H9 (cell line): Measurements from ENCODE around the gene USP26. TPM values are rescaled to one million over a fixed set of nuclear protein-coding genes. Genes with fewer than 3 reads are reported as not detected.

Experiments
- DNase-seq: peaks from one replicate; pipeline ENCODE4 v3.0.0-alpha.2; 2017
- H2AFZ ChIP-seq: one replicate; pipeline ENCODE4 v1.6.1; 2013; ENCODE audit warnings: mild to moderate bottlenecking, low read length, control low read depth, moderate library complexity
- H2AK5ac ChIP-seq: 2 replicates; pipeline ENCODE4 v1.6.1; 2013; ENCODE audit warnings: low read length, control low read depth, mixed read lengths; ENCODE audit not compliant: insufficient read length
- H2BK120ac ChIP-seq: one replicate; pipeline ENCODE4 v1.6.1; 2013; ENCODE audit warnings: low read depth, mild to moderate bottlenecking, low read length, control low read depth, inconsistent platforms; ENCODE audit not compliant: poor library complexity, severe bottlenecking
- H2BK12ac ChIP-seq: 2 replicates; pipeline ENCODE4 v1.6.1; 2013; ENCODE audit warnings: low read length, control low read depth, mixed read lengths, low read depth; ENCODE audit not compliant: insufficient read length
- H2BK15ac ChIP-seq: 2 replicates; pipeline ENCODE4 v1.6.1; 2013; ENCODE audit warnings: low read depth, low read length, control low read depth
- H2BK20ac ChIP-seq: one replicate; pipeline ENCODE4 v1.6.1; 2013; ENCODE audit warnings: low read depth, mild to moderate bottlenecking, low read length, control low read depth, inconsistent platforms; ENCODE audit not compliant: poor library complexity, severe bottlenecking
- H2BK5ac ChIP-seq: 2 replicates; pipeline ENCODE4 v1.6.1; 2013; ENCODE audit warnings: low read length, control low read depth, mixed read lengths; ENCODE audit not compliant: insufficient read length
- H3K14ac ChIP-seq: 2 replicates; pipeline ENCODE4 v1.6.1; 2013; ENCODE audit warnings: low read length, control low read depth; ENCODE audit not compliant: insufficient read depth
- H3K18ac ChIP-seq: 2 replicates; pipeline ENCODE4 v1.6.1; 2013; ENCODE audit warnings: low read depth, mild to moderate bottlenecking, mixed read lengths, low read length, control low read depth; ENCODE audit not compliant: insufficient read length
- H3K23ac ChIP-seq: 2 replicates; pipeline ENCODE4 v1.6.1; 2013; ENCODE audit warnings: low read length, control low read depth, mixed read lengths, low read depth; ENCODE audit not compliant: insufficient read length
- H3K23me2 ChIP-seq: 2 replicates; pipeline ENCODE4 v1.6.1; 2013; ENCODE audit warnings: low read depth, mild to moderate bottlenecking, mixed read lengths, low read length, control low read depth; ENCODE audit not compliant: insufficient read length, poor library complexity, severe bottlenecking
- H3K27ac ChIP-seq: 2 replicates; pipeline ENCODE4 v1.5.1; 2013; ENCODE audit warnings: low read length, control low read depth, mixed read lengths, low read depth; ENCODE audit not compliant: insufficient read length
- H3K27me3 ChIP-seq: 2 replicates; pipeline ENCODE4 v1.6.1; 2013; ENCODE audit warnings: low read length, control low read depth, inconsistent platforms; ENCODE audit not compliant: insufficient read depth
- H3K4ac ChIP-seq: 2 replicates; pipeline ENCODE4 v1.6.1; 2013; ENCODE audit warnings: low read depth, mild to moderate bottlenecking, control low read depth, inconsistent platforms, low read length, moderate library complexity
- H3K4me1 ChIP-seq: 2 replicates; pipeline ENCODE4 v1.6.1; 2013; ENCODE audit warnings: low read length, control low read depth, inconsistent platforms; ENCODE audit not compliant: insufficient read depth
- H3K4me2 ChIP-seq: 2 replicates; pipeline ENCODE4 v1.6.1; 2013; ENCODE audit warnings: low read length, control low read depth, mixed read lengths; ENCODE audit not compliant: insufficient read length, insufficient read depth
- H3K56ac ChIP-seq: 2 replicates; pipeline ENCODE4 v1.6.1; 2013; ENCODE audit warnings: low read depth, mild to moderate bottlenecking, mixed read lengths, low read length, control low read depth; ENCODE audit not compliant: insufficient read length
- H3K79me1 ChIP-seq: 2 replicates; pipeline ENCODE4 v1.6.1; 2013; ENCODE audit warnings: low read depth, mild to moderate bottlenecking, moderate library complexity, low read length, control low read depth, inconsistent platforms; ENCODE audit not compliant: insufficient read depth, poor library complexity, severe bottlenecking
- H3K79me2 ChIP-seq: 2 replicates; pipeline ENCODE4 v1.6.1; 2013; ENCODE audit warnings: low read length, control low read depth, inconsistent platforms; ENCODE audit not compliant: insufficient read depth
- H3K9ac ChIP-seq: 2 replicates; pipeline ENCODE4 v1.6.1; 2013; ENCODE audit warnings: low read length, control low read depth, mixed read lengths; ENCODE audit not compliant: insufficient read length; ENCODE audit errors: extremely low read depth
- H3K9me3 ChIP-seq: one replicate; pipeline ENCODE4 v1.6.1; 2013; ENCODE audit warnings: low read depth, low read length, inconsistent platforms; ENCODE audit not compliant: control insufficient read depth
- H3T11ph ChIP-seq: one replicate; pipeline ENCODE4 v1.6.1; 2013; ENCODE audit warnings: mild to moderate bottlenecking, low read length, control low read depth, inconsistent platforms
- H4K20me1 ChIP-seq: one replicate; pipeline ENCODE4 v1.6.1; 2013; ENCODE audit not compliant: control insufficient read depth, insufficient read length, insufficient read depth
- H4K5ac ChIP-seq: 2 replicates; pipeline ENCODE4 v1.6.1; 2013; ENCODE audit warnings: low read depth, mild to moderate bottlenecking, mixed read lengths, low read length, control low read depth; ENCODE audit not compliant: insufficient read length
- H4K8ac ChIP-seq: replicated peaks from 2 replicates; pipeline ENCODE4 v1.6.1; 2013; ENCODE audit warnings: low read length, control low read depth, mixed read lengths, low read depth; ENCODE audit not compliant: insufficient read length
- H4K91ac ChIP-seq: 2 replicates; pipeline ENCODE4 v1.6.1; 2013; ENCODE audit warnings: low read depth, mild to moderate bottlenecking, moderate library complexity, mixed read lengths, low read length, control low read depth; ENCODE audit not compliant: insufficient read length
- H3K27ac Mint-ChIP-seq, 3 experiments: 2 replicates in 2 of 3; 3 replicates in 1 of 3; pipeline ENCODE4 v1.8.0; 2020 to 2021; ENCODE audit warnings: mixed read lengths in 3 of 3, mild to moderate bottlenecking in 1 of 3, moderate library complexity in 1 of 3
- H3K27me3 Mint-ChIP-seq: 2 replicates; pipeline ENCODE4 v1.8.0; 2021; ENCODE audit warnings: low read depth, mild to moderate bottlenecking, moderate library complexity, mixed read lengths
- H3K36me3 Mint-ChIP-seq, 3 experiments: 2 replicates in 2 of 3; 3 replicates in 1 of 3; pipeline ENCODE4 v1.8.0; 2020 to 2021; ENCODE audit warnings: low read depth in 3 of 3, mixed read lengths in 3 of 3; ENCODE audit not compliant: insufficient read depth in 1 of 3
- H3K4me1 Mint-ChIP-seq, 2 experiments: 2 replicates each; pipeline ENCODE4 v1.8.0; 2020; ENCODE audit warnings: mixed read lengths in 2 of 2
- H3K4me3 Mint-ChIP-seq, 2 experiments: 2 replicates in 1 of 2; 3 replicates in 1 of 2; pipeline ENCODE4 v1.8.0; 2020 to 2021; ENCODE audit warnings: mild to moderate bottlenecking in 2 of 2, mixed read lengths in 2 of 2, moderate library complexity in 1 of 2
- H3K9me3 Mint-ChIP-seq, 2 experiments: 2 replicates in 1 of 2; 3 replicates in 1 of 2; pipeline ENCODE4 v1.8.0; 2020; ENCODE audit warnings: mild to moderate bottlenecking in 2 of 2, mixed read lengths in 2 of 2, moderate library complexity in 1 of 2
- CTCF ChIP-seq: fragments of 200-600 bp; sonication (generic); conservative IDR thresholded peaks from 3 replicates; pipeline ENCODE4 v1.8.0; 2021; ENCODE audit warnings: antibody characterized with exemption, mild to moderate bottlenecking
- WGBS: extraction: QIAGEN DNeasy Blood & Tissue Kit; methylation state at CpG from one replicate; pipeline ENCODE4 v1.1.7; 2013; ENCODE audit warnings: missing lambda C conversion rate, low lambda C conversion rate, mixed read lengths; ENCODE audit not compliant: insufficient read length; ENCODE audit errors: extremely low coverage; 5-methylcytosine and 5-hydroxymethylcytosine counted together
- total RNA-seq: library from RNA; stranded (reverse); gene quantifications from 2 replicates; pipeline ENCODE4 v1.2.1, GENCODE V29; 2021

USP26 gene
- total RNA-seq, 1 experiment from 2014 or later = not detected

- H3K4me3 Mint-ChIP-seq = no peak overlapping the region
- Histone ChIP-seq H4K91ac (no peak overlapping the region), H3K4me2 (no peak overlapping the region), H3K79me1 (no peaks in the 10 kb centered on the region), H3K9ac (no peak overlapping the region), H3K14ac (no peak overlapping the region), H2BK20ac (no peak overlapping the region), H2AFZ (no peak overlapping the region), H2BK120ac (no peak overlapping the region), H3K9me3 (no peaks in the 10 kb centered on the region), H3K27me3 (no peaks in the 10 kb centered on the region), H4K8ac (no peak overlapping the region), H3K23ac (no peak overlapping the region), H4K5ac (no peak overlapping the region), H3K79me2 (no peaks in the 10 kb centered on the region), H3K23me2 (no peaks in the 10 kb centered on the region), H2AK5ac (no peak overlapping the region), H2BK15ac (no peak overlapping the region), H3K18ac (no peak overlapping the region), H2BK12ac (no peak overlapping the region), H3K27ac (no peak overlapping the region), H2BK5ac (no peak overlapping the region), H3T11ph (no peak overlapping the region), H3K4ac (no peak overlapping the region), H3K56ac (no peak overlapping the region), H3K4me1 (no peaks in the 10 kb centered on the region), H4K20me1 (no peaks in the 10 kb centered on the region)
- no peak overlapping the region for H3K27ac Mint-ChIP-seq
- no peaks in the 10 kb centered on the region; the same call in 1 of the 2 replicates for H3K27me3 Mint-ChIP-seq
- no peaks in the 10 kb centered on the region for H3K4me1 Mint-ChIP-seq
- no peaks in the 10 kb centered on the region for H3K36me3 Mint-ChIP-seq
- no peaks in the 10 kb centered on the region for H3K9me3 Mint-ChIP-seq
- TF ChIP-seq CTCF = no peak
- no peak for DNase-seq
- no CpG with 5 or more reads among the region's 8 CpGs for WGBS
Observed at GRCh38 chrX:133094098-133094731, 2.7 kb downstream of the USP26 start.
